HK-2 (cell line): ENCODE data around the gene KSR1.

Experiments used
- DNase-seq: peaks from one replicate; pipeline ENCODE4 v3.0.0-alpha.2; 2018; ENCODE audit not compliant: unreplicated experiment

KSR1 gene

DNA sequence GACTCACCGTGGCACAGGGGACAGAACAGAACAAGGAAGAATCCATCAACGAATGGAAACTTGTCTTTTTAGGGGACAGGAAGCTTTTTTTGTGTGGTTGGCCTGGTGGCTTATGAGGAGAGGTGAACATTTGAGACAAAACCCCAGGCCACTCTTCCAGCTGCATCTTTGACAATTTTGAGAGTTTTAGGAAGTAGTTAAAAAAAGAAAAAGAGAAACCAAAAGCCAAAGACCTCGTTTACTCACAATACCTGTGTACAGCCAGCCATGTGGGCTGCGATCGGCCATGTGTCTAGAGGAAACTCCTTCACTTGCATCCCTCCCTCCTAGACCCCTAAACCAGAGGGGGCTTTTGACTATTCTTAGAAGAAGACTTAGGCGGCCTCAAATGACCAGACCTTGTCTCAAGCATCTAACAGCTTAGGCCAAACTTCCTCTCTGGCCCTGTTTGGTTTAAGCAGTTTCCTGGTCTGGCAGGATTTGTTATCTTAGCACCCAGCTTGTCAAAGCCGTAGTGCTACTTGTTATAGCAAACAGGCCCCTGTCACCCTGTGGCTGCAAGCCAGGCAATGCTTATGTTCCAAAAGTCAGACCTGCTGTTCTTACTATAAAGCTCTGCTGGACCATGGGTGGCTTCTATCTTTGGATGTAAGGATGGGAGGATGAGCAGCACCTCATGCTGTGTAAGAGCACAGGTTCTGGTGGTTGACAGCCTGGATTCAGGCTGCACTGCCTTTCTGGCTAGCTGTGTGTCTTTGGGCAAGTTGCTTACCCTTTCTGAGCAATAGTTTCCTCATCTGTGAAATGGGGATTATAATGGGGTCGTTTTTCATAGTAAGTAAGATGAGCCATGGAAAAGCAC lies 17.7 kb downstream of the KSR1 start:
- no peak for DNase-seq

DNA sequence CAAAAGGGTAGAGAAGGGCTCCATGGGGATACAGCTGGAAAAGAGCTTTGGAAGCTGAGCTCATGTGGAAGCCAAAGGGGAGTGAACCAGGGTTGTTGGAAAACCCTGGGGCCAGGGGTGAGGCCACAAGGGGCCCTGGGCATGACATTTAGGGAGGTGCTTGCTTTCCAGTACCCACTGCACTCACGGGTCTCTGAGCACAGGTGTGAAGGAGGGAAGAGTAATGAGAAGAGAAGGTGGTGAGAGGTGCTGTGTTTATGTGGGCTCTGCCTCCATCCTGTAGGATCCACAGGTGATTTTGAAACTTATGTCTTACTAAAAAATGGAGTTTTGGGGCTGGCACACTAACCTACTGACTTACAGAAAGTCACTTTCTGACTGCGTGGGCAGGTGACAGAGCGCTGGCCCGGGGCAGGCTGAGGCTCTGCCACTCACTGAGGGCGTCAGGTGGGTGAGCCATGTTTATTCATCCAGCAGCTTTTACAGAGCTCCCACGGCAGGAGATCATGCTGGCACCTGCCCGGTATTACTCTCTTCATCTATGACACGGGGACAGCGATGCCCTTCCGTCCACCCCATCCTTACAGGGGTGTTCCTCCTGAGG lies 18.9 kb downstream of the KSR1 start:
- DNase-seq, result no peak

DNA sequence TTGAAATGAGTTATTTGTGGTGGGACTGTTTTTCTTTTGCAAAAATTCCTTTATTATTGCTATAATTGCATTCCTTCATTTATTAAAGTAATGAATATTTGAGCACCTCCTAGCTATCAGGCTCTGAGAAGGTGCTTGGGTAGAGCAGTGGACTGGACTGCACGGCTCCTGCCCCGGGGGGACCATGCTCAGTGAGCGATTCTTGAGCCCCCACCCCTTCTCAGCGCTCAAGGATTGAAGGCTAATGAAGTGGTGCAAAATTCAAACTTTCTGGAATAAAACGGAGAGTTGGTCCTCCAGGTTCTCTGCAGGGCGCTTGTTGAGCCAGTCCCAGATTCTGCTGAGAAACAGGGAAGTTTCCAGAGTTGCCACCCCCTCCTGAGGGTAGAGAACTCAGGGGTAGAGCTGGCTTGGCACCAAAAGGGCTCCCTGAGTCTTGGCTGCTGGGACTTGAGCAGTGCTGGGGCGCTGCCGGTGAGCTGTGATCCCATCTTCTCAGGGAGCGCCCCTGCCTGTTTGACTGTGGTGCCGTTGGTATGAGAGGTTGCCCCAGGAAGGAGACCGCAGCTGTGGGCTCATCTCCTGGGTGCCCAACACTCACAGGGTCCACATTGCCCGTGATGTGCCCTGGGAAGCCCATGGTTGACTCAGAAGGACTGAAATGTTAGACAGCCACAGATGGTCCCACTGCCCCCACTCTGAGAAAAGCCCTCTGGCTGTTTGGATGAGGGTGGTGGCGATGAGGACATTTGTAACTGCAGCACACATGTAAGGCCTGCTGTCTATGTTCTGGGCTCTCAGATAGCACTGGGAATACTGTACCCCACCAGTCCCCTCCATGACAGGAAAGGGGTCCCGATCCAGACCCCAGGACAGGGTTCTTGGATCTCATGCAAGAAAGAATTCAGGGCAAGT lies 20.0 kb downstream of the KSR1 start:
- no peak for DNase-seq

DNA sequence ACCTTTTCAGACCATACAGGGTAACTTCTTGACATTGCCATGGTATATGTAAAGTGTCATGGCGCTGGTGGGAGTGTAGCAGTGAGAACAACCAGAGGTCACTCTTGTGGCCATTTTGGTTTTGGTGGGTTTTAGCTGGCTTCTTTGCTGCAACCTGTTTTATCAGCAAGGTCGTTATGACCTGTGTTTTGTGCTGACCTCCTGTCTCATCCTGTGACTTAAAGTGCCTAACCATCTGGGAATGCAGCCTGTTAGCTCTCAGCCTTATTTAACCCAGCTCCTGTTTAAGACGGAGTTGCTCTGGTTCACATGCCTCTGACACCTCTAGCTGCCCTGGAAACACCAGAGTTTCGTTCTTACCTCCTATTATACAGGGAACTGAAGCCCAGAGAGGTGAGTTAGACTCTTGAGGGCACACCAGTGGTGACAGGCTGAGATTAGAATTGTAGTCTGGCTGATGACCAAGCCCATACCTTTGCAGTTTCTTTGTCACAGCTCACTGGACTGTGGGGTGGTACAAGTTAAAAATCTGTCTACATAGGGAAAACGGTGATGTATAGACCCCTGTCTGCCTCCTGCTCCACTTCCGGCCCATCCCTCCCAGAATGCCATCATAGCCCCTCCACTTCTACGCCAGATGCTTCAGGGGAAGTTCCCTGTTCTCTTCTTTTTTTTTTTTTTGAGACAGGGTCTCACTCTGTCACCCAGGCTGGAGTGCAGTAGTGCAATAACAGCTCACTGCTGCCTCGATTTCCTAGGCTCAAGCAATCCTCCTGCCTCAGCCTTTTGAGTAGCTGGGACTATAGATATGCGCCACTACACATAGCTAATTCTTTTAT lies 21.0 kb downstream of the KSR1 start:
- DNase-seq, result no peak

DNA sequence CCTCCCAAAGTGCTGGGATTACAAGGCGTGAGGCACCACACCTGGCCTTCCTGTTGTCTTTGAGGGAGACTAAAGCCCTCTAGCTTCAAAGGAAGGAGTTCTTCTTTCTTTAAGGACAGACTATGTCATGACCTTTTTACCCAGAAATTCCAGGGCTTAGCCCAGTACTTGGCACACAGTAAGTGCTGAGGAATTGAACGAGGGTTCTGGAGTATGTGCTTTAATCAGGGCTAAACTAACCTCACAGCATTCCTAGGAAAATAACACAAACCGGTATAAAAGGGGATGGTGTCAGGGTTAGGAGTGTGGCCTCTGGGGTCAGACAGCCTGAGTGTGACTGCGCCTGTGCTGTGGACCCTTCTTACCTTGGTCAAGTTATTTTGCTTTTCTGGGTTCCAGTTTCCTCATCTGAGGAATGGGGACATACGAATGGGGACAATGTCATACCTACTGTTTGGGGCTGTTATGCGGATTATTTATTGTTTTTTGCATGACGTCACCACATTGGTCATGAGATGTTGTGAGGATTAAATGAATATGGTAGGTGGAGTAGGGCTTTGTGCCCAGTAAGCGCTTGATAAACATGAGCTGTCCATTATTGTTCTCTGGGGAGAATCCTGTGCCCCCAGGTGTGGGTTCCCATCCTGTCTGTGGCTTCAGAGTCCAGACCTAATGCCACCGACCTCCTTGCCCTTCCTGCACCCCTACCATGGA lies 21.9 kb downstream of the KSR1 start:
- no peak for DNase-seq

DNA sequence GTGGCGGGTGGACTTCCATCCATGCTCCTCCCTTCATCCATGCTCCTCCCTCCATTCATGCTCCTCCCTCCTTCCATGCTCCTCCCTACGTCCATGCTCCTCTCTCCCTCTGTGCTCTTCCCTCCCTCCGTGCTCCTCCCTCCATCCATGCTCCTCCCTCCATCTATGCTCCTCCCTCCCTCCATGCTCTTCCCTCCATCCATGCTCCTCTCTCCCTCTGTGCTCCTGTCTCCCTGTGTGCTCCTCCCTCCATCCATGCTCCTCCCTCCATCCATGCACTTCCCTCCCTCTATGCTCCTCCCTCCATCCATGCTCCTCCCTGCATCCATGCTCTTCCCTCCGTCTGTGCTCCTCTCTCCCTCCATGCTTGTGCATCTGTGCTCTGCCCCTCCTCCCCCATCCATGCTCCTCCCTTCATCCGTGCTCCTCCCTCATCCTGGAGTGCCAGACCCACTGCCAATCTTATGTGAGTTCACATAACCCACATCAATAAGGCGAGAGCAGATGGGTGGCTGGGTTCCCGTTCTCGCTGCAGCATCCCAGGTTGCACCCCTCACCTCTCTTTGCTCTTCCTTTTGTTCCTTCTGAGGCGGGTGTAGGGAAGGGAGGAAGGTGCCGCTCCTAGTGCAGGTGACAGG lies 22.8 kb downstream of the KSR1 start:
- no peak for DNase-seq

DNA sequence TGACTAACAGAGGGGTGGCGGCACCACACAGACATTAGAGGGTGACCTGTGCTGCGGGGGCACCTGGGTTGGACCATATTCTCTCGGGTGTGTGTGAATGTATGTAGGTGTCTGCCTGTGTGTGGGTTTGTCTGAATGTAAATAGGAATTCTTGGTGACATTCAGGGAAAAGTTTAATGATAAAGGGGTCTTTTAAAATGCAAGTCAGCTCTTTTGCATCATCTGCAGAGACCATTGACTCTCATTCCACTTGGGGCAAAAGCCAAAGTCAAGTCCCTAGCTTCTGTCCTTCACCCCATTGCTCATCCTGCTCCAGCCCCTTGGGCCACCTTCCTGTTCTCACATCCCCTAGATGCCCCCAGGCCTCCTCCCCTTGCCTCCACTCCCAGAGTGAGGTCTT lies 23.6 kb downstream of the KSR1 start:
- DNase-seq, result no peak

DNA sequence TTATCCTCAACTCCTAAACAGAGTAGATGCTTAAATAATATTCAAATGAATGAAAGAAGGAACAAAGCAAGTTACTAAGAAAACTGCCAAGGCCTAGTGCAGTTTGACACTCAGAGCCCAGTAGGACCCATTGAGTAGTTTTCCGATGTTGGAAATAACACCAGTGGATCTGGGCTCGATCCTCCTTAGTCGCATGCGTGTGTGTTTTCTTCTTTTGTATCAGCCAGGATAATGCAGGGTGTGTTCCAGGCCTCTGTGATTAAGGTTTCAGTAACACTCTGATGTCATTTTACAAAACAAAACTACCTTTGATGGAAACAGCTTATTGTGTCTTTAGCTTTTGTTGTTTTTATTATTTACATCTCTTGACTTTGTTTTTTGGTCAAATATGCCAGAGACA lies 24.5 kb downstream of the KSR1 start:
- DNase-seq, result no peak

DNA sequence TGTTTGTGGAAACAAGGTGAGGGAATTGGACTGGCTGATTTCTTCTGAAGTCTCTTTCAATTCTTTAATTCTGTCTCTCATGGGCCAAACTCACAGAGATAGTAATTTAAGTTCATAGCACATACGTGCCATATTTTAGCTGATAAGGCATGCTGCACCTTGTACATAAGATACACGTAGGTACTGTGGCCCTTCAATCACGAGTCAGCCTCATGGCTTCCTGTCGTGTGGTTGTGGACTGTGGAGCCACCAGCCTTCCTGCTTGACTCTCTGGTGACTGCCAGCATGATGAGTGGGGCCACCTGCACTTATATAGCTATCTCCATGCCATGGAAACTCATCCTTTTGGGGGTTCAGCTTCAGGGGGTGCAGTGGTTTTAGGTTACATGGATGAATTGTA lies 25.1 kb downstream of the KSR1 start:
- DNase-seq, result no peak

DNA sequence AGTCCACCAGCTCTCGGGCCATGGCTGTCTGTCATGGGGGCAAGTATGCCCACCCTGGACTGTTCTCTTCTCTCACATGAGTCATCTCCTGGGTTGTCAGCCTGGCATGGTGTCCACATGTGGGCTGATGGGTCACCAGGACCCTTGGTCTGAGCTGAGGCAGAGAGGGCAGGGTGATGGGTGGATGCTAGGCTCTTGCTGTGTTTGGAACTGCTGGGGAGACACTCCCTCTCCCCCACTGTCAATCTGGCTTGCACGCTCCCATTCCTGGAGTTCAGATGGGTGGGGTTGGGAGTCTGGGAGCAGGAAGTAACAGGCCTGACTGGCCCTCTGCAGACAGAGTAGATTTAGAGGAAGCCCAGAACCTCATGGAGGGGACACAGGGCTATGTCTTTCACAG lies 28.9 kb downstream of the KSR1 start:
- DNase-seq, result no peak

DNA sequence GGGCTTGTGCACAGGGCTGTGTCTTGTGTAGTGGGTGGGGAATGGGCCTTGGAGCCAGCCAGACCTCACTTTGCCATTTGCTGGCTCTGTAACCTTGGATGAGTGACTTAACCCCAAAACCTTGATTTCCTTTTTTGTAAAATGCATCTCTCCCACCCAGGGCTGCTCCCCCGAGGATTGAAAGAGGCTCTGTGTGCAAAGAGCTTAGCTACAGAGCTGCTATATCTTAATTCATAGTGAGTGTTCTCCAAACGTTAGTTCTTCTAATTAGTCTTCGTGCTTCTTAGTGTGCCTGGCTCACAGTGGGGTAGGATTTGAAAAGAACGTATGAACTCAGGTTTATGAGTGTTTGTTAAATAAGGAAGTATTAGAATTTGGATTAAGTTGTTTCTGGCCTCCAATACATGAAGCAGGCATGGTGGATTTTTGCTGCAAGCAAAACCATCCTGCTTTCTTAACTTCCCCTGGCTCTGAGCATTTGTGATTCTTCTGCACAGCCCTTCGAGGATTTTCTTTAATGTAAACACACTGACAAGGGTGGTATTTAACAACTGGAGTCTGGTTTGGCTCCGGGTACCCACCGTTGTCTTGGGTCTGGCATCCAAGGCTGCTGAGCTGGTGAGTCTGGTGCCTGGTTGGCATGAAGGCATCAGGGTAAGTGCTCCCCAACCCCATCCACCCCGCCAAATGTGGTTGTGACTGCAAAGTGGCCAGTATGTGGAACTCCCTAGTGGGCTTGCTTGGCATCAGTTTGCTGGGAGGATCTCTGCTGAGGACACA lies 29.7 kb downstream of the KSR1 start:
- no peak for DNase-seq

DNA sequence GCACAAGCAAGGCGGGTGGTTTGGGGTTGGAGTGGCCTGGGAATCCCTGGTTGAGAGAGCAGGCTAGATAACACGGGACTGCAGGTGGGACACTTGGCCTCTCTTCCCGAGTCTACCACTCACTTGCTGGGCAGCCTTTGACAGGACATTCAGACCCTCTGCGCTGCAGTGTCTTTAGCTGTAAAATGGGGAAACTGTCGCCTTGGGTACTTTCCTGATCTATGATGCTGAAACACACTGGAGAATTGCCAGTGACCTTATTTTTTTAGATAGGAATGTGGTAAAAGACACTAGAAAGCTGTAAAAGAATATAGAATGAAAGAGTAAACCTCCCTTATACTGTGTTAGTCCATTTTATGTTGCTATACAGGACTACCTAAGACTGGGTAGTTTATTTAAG lies 30.5 kb downstream of the KSR1 start:
- DNase-seq, result no peak

DNA sequence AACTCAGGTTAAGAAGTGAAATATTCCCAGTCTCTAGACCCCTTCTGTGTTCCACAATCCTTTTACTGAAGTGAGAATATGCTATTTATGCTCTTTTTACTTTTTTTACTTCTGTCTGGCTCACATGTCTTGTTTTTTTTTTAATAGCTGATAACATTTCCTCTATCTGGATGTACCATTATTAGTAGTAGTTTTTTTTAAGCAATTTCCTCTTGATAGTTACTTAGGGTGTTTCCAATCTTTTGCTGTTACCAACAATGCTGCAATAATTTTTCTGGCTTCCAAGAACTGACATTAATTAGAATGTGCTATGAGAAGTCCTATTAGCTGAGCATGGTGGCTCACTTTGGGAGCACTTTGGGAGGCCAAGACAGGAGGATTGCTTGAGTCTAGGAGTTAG lies 32.0 kb downstream of the KSR1 start:
- DNase-seq, result no peak

DNA sequence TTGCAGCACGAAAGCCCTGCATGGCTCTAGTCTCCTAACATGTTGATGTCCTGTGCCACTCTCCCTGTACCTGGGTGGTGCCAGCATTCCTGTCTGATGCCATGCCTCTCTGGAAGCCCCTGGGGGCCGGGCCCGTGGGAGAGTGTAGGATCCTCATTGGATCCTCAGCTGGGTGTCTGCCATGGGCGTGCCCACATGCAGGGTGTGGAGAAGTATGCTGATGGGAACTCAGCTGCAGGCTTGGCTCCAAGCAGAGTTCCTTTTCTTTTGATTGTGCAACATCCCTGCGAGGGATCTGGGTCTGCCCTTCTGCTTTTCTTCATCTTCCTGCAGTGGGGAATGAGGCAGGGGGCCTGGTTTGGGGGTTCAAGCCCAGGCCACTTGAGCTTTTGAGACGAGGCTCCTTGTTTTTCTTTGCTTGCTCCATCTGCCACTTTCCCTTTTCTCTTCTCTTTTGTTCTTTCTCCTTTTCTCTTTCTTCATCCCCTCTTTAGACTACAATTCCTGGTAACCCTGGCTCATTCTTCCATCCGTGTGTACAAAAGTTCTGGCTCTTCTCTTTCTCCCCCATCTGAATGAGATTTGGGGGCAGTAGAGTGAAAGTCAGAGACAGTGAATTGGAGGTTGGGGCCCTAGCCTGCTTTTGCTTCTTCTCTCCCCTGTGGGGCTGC lies 32.9 kb downstream of the KSR1 start:
- no peak for DNase-seq

DNA sequence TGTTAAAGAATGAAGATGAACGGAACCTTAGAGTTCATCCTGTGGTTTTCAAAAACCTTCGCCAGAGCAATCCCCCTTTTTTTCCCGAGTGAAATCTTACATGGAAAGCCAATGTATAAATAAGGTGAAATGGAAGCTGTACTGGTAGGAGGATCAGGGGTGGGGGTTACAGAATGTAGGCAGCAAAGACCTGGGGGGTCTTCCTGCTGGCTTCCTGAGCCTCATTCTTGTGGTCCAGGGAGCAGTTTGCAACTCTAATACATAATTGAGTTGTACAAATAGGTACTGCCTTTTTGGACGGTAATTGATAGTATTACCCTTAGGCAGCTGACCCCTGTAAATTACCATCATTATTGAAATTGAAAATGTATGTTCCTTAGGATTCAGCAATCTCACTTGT lies 34.1 kb downstream of the KSR1 start:
- no peak for DNase-seq

DNA sequence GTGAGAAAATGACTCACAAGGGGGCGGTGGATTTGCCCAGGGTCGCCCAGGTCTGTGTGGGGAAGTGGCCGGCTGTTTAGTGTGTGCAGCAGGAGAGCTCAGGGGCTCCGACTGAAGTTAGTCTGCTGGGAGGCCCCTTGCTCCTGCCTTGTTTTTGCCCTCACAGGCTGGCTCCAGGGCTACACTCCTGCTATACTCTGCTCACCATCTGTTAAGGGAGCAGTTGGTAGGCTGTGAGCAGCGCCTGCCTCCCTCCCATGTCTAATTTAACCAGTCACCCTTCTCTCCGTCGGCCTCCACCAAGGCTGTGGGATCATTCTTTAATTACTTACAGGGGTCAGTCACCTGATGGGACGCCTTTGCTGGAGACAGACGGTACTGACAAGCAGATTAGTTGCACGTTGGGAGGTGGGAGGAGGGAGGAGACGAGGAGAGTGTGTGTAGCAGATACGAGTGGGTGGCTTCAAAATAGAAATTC lies 35.5 kb downstream of the KSR1 start:
- no peak for DNase-seq

DNA sequence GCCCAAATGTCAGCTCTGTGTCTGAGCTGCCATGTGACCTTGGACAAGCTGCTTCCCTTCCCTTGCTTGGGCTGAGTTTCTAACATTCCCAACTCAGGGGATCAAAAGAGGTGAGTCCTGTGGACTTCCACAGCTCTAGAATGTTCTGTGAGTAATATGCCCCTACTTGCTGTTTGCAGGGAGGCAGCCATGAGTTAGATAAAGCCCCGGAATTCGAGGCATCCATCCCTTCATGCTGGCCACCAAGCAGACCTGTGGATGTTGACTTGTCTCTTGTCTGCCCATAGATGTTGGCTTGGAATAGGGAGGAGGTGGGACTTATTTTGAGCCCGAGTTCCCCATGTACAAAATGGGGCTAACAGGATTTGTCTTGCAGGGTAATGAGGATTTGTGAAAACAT lies 36.2 kb downstream of the KSR1 start:
- no peak for DNase-seq

DNA sequence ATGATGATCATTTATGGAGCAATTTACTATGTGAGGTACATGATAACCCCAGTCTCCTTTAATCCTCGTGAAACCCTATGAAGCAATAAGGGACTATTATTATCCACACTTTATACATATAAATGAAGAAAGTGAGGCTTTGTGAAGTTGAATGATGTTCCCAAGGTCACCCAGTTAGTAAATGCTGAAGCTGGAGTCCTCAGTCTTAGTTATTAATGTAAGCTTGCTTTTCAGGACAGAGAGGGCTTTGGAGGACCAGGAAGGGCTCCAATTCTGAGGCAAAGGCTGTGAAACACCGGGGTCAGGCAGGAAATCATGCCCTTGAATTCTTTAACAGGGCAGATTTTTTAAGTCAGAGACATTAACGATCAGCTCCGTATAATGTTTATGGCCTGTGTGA lies 36.8 kb downstream of the KSR1 start:
- no peak for DNase-seq
